ENCODE measurements around the gene GSTT2B.
"Not testable (repeated sequence)": the region's sequence is repeated elsewhere in the genome, so short reads cannot be mapped to it uniquely, and the experiment has no call there.

DNA sequence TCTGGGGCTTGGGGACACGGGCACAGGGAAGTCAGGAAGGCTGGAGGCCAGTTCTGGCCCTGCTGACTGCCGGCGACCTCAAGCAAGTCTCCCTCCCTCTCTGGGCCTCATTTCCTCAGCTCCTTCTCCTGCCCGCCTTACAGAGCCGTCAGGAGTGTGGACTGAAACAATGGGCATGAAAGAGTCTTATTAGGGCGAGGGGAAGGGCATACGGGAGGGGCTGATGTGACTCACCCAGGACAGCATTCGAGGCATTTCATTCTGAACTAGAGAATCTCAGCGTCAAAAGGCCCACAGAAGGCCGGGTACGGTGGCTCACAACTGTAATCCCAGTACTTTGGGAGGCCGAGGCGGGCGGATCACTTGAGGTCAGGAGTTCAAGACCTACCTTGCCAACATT, 20.8 kb downstream of the GSTT2B start:
- TF ChIP-seq POLR2A, CTCF (IDR thresholded peaks at IDR 0.05): not testable (repeated sequence)

Measured in heart left ventricle (tissue), 13 donors.